NCI-H1105 (cell line): ENCODE measurements around the gene EPS8L2.

ENCODE experiments used
- DNase-seq: peaks from one replicate; lab custom pipeline; 2025; lab: John Stamatoyannopoulos, UW

The EPS8L2 gene

GRCh38 chr11:704781-705645 is 1.0 kb upstream of the EPS8L2 start:
- DNase-seq: no peak

DNA sequence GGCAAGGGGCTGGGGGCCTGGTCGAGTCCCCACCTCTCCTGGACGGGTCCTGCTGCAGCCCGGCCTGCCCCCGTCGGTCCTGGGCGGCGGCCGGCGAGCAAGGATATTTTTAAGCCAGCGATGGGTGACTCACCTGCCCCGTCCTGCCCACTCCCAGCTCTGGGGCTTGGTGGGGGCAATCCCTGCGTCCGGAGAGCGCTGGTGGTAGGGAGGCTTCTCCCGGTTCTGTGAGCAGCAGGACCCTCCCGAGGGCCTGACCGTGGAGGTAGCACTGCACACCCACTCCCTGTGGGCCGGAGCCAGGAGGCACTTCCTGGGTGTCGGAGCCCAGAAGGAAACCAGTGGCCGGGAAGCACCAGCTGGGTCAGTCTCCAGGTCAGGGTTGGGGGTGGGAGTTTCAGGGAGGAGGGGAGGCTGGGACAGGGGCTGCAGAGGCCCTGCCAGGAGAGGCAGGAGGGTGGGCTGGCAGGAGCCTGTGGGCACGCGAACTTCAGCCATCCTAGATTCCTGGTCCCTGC is 467 bp downstream of the EPS8L2 start:
- no peak for DNase-seq

DNA sequence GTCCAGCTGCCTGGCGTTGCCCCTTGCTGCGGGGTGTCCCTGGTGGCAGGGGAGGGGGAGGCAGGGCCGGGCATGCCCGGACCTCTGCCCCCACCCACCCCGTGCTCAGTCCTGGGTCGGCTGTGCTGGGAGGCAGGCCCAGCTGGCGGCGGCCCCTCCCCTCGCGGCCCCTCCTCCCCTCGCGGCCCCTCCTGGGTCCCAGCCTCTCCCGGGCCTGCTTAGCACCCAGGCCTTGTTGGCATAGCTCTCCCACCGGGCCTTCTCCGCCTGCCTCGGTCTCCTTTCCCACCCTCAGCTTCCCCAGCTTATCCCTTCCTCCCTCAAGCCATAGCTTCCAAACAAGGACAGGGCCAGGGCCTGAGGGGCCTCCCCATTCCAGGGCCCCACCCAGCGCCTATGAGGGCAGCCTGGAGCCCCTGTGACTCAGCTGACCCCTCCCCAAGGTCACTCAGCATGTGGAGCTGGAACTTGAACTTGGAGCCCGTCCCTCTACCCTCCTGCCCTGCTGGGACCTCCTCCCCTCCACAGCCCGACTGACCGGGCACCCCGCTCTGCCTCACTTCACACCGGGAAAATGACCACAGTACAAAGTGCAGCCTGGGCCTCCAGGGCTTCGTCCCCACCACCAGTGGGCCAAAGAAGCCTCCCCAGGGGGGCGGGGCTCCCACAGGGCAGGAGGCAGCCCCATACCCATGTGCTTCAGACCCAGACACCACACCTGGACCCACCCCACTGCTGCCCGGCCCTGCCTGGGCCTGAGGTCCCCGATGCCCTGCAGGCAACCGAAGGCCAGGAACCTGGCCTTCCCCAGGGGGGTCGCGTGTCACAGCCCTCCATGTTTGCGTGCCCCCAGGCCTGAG is 1.2 kb downstream of the EPS8L2 start:
- no peak for DNase-seq

- no peak for DNase-seq
Measured at GRCh38 chr11:707817-708420, 1.9 kb downstream of the EPS8L2 start.

DNA sequence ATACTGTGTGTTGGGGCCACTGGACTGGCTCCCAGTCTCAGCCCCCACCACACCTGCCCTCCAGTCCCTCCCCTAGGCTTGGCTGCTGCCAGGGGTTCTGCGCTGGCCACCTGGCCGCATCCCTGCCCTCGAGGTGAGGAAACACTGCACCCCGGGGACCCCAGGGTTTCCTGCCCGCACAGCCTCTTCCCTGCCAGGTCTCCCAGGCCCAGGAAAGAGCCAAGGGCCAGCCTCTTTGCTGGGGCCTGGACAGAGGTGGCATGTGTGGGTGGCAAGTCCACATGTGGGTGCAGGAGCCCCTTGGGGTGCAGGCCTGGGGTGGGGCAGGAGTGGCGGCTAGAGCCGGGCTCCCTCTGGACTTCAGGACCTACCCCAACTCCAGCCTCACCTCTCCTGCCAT is 2.5 kb downstream of the EPS8L2 start:
- no peak for DNase-seq

GRCh38 chr11:709109-709997 is 3.3 kb downstream of the EPS8L2 start:
- no peak for DNase-seq

DNA sequence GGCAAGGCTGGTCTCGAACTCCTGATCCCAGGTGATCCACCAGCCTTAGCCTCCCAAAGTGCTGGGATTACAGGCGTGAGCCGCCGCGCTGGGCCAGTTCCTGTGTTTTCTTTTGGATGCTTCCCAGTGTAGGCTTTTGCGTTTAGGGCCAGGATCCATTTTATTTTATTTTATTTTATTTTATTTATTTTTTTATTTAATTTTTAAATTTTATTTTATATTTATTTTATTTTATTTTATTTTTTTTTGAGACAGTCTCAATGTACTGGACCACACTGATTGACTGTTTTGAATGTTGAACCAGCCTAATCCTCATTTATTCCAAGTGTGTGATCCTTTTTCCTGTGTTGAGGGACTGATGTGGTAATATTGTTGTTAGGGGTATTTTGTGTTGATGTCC is 8.4 kb downstream of the EPS8L2 start:
- no peak for DNase-seq

GRCh38 chr11:719214-720016 is 13.4 kb downstream of the EPS8L2 start:
- no peak for DNase-seq

- DNase-seq: no peak
Measured at GRCh38 chr11:720017-720641, 14.1 kb downstream of the EPS8L2 start.

DNA sequence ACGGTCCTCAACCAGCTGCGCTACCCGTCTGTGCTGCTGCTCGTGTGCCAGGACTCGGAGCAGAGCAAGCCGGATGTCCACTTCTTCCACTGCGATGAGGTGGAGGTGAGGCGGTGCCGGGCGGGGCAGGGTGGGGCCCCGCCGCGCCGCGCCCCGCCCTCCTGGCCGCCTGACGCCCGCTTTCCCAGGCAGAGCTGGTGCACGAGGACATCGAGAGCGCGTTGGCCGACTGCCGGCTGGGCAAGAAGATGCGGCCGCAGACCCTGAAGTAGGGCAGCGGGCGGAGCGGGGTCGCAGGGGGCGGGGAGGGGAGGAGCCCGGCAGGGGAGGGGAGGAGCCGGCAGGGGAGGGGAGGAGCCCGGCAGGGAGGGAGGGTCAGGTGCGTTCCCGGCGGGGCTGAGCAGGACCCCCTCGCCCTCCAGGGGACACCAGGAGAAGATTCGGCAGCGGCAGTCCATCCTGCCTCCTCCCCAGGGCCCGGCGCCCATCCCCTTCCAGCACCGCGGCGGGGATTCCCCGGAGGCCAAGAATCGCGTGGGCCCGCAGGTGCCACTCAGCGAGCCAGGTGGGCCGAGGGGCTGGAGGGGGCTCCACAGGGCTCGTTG is 14.7 kb downstream of the EPS8L2 start:
- peak; percentile 70 for DNase-seq

- no peak for DNase-seq
Measured at GRCh38 chr11:721247-721740, 15.3 kb downstream of the EPS8L2 start.

- peak; percentile 71 for DNase-seq
Measured at GRCh38 chr11:721741-722345, 15.8 kb downstream of the EPS8L2 start.

- no peak for DNase-seq
Measured at GRCh38 chr11:722346-722811, 16.3 kb downstream of the EPS8L2 start.

DNA sequence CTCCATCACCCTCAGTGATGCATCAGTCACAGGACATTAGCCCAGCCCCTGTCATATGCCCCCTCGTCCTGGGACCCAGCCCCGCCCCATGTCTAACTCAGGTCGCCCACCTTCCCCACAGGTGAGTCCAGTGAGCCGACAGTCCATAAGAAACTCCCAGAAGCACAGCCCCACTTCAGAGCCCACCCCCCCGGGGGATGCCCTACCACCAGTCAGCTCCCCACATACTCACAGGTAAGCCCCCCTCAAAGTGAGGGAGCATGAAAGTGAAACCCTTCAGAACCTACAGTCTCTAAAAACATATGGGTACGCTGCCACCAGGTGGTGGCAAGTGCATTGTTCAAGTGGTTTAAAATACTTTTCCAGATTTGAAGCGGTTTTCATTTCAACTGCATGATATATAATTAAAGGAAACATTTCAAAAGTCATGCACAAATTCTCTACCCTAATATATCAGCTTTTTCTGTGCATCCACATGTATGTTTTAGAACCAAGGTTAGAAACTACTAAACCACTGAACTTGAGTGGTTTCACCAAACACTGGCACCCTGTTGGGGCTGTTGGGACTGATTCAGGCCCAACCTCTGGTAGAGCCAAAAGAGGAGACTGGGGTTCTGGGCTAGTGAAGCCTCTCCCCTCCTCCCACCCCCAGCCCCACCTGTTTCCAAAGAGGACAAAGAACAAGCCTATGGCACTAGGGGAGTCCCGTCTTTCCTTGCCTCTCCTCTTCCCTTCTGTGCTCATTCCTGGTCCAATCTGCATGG is 17.3 kb downstream of the EPS8L2 start:
- peak; percentile 51 for DNase-seq

DNA sequence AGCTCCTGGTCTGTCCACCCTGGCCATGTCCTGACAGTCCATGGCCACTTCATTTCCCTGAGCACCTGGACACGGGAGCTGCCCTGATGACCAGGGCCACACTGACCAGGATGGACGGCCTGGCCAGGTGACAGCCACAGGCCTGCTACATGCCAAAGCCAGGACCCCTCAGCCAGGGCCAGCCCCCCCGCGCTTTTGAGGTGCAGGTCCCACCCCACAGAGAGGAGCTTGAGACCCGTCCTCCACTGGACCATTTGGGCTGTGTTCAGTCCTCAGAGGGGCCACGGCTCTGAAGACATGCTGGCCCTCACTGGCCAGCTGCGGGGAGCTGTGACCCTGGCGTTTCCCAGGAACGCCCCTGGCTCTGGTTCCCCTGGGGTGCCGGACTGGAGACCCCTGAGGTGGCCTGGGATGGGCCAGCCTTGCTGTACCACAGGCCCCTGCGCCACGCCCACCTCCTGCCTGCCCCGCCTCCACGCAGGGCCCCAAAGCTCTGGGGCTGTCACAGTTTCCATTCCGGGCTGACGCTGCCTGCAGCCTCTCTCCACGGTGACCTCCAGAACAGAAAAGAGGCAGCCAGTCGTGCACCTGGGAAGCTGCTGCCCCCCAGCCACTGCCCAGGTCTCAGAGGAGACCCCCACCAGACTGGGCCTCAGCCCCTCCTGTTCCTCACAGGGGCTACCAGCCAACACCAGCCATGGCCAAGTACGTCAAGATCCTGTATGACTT is 18.2 kb downstream of the EPS8L2 start:
- no peak for DNase-seq

GRCh38 chr11:724778-725386 is 18.9 kb downstream of the EPS8L2 start:
- no peak for DNase-seq

DNA sequence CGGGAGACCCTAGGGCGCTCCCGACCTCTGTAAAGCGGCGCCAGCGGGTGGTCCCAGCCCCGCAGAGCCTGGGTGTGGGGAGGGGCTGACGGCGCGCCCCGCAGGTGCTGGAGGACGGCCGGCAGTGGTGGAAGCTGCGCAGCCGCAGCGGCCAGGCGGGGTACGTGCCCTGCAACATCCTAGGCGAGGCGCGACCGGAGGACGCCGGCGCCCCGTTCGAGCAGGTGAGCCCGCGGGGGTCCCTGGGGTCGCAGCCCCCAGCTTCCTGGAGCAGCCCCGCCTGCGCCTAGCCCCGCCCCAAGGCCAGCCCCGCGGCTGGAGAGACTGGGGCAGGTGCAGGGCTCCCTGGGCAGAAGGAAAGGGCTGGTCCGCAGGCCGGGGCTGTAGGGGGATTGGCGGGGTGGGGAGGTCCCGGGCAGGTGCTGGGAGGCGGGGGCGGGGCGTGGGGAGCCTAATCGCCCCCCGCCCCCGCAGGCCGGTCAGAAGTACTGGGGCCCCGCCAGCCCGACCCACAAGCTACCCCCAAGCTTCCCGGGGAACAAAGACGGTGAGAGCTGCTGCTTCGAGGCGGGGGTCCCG is 19.7 kb downstream of the EPS8L2 start:
- no peak for DNase-seq
